ENCODE results near the gene MRPL9.

DNA sequence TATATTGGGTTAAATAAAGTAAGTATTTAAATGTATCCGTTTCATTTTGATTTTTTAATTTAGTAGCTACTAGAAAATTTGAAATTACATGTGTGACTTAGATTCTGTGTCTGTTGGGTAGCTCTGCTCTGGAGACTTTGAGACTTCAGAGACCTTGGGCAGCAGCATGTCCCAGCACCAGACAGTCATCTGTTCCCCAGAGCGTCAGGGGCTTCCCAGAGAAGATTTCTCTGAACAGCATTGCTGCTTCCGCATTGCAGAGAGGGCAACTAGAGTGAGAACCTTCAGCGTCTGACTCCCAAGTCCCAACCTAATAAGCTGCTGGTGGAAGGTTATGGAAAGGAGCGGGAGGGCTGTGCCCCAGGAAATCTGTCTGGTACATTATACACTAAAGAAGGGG, 35.3 kb upstream of the MRPL9 start:
- TF ChIP-seq YY1 (IDR thresholded peaks at IDR 0.05; ENCODE audit: insufficient read depth, insufficient read length) (no peak), ZNF274 (IDR thresholded peaks at IDR 0.05; ENCODE audit: low read depth, low read length) (no peak), SUZ12 (IDR thresholded peaks at IDR 0.05; ENCODE audit: extremely low read depth, insufficient read depth, insufficient read length) (no peak)

All from NT2/D1 (cell line).